A673 (cell line): ENCODE measurements around the gene FPGS. TPM values are rescaled to one million over a fixed set of nuclear protein-coding genes. Genes with fewer than 3 reads are reported as not detected.

Experiments used
- Bru-seq: library from RNA; stranded (reverse); fragments of 400-500 nt; gene quantifications from one replicate; lab custom pipeline; 2021; lab: Mats Ljungman, UMichigan
- BruChase-seq, 2 experiments: library from RNA; stranded (reverse); fragments of 400-500 nt; gene quantifications; one replicate each; lab custom pipeline; 2021; lab: Mats Ljungman, UMichigan
- BruUV-seq: library from RNA; stranded (reverse); fragments of 400-500 nt; replicated peaks from 2 replicates; lab custom pipeline; 2021; lab: Mats Ljungman, UMichigan
- CTCF ChIA-PET: fragments of 300-600 bp; sonication (Branson Sonifier 250); formaldehyde crosslinking; loops from one replicate; lab custom pipeline; 2022; ENCODE audit warnings: antibody characterized with exemption; lab: Charles Lee
- POLR2A ChIA-PET: fragments of 300-600 bp; sonication (Branson Sonifier 250); formaldehyde crosslinking; loops from one replicate; lab custom pipeline; 2022; ENCODE audit warnings: antibody characterized with exemption; ENCODE audit not compliant: low non-redundant PET; lab: Charles Lee
- DNase-seq: peaks from one replicate; pipeline ENCODE4 v3.0.0-alpha.2; 2015; ENCODE audit warnings: low spot score
- H3K27ac ChIP-seq: fragments of 200-600 bp; sonication (generic); 2 replicates; pipeline ENCODE4 v1.5.1; 2016; ENCODE audit warnings: mixed run types, low read depth, mild to moderate bottlenecking, mixed read lengths, antibody characterized with exemption, low read length; ENCODE audit not compliant: poor library complexity, severe bottlenecking
- H3K27me3 ChIP-seq: fragments of 200-600 bp; sonication (generic); replicated peaks from 2 replicates; pipeline ENCODE4 v1.6.1; 2017; ENCODE audit warnings: mixed run types, low read depth, mild to moderate bottlenecking, mixed read lengths, antibody characterized with exemption, low read length; ENCODE audit not compliant: insufficient read depth, poor library complexity
- H3K36me3 ChIP-seq: fragments of 200-600 bp; sonication (generic); 2 replicates; pipeline ENCODE4 v1.6.1; 2016; ENCODE audit warnings: mixed run types, mild to moderate bottlenecking, mixed read lengths, antibody characterized with exemption, low read length; ENCODE audit not compliant: insufficient read depth, poor library complexity, severe bottlenecking
- H3K4me1 ChIP-seq: fragments of 200-600 bp; sonication (generic); 2 replicates; pipeline ENCODE4 v1.6.1; 2017; ENCODE audit warnings: mixed run types, mild to moderate bottlenecking, mixed read lengths, antibody characterized with exemption, low read length; ENCODE audit not compliant: insufficient read depth, poor library complexity, severe bottlenecking
- H3K4me3 ChIP-seq: fragments of 200-600 bp; sonication (generic); 2 replicates; pipeline ENCODE4 v1.5.1; 2016; ENCODE audit warnings: low read depth, mixed run types, mild to moderate bottlenecking, mixed read lengths, low read length; ENCODE audit not compliant: poor library complexity, severe bottlenecking
- H3K9me3 ChIP-seq: fragments of 200-600 bp; sonication (generic); 2 replicates; pipeline ENCODE4 v1.6.1; 2016; ENCODE audit warnings: mixed run types, low read depth, mild to moderate bottlenecking, mixed read lengths, antibody characterized with exemption, low read length; ENCODE audit not compliant: poor library complexity, severe bottlenecking
- CTCF ChIP-seq: fragments of 300-800, 200-600 bp; sonication (generic); conservative IDR thresholded peaks from 2 replicates; pipeline ENCODE4 v1.5.1; 2017; ENCODE audit warnings: low read depth, mild to moderate bottlenecking, antibody characterized with exemption, low read length, moderate library complexity, mixed read lengths
- EZH2 ChIP-seq: fragments of 200-600 bp; sonication (generic); IDR thresholded peaks from 2 replicates; pipeline ENCODE4 v1.6.1; 2017; ENCODE audit warnings: borderline replicate concordance, low read depth, mild to moderate bottlenecking, mixed read lengths, antibody characterized with exemption, low read length; ENCODE audit not compliant: poor library complexity, severe bottlenecking
- intact Hi-C: fragments of 100-400 bp; cut with micrococcal nuclease; formaldehyde crosslinking; loops from one replicate; pipeline ENCODE4 v1.10.0; 2022; ENCODE audit not compliant: unreplicated experiment
- long read RNA-seq: library from polyadenylated mRNA; stranded (forward); transcript quantifications from one replicate; pipeline ENCODE4 v2.0.0, GENCODE V29; 2022
- total RNA-seq: library from RNA; stranded (reverse); gene quantifications from 2 replicates; pipeline ENCODE4 v1.2.3, GENCODE V29; 2021

Gene FPGS
- 74.9 and 78.2 TPM in 2 replicates for total RNA-seq
- percentile 68 among the genes with signal in this experiment for Bru-seq, nascent RNA
- BruChase-seq, experiment 1, labeled RNA remaining after a 2-hour chase = percentile 69 among the genes with signal in this experiment
- percentile 80 among the genes with signal in this experiment for BruChase-seq, experiment 2, labeled RNA remaining after a 6-hour chase
- long read RNA-seq, transcript FPGS-203 (15 exons, 2,279 nt) = major isoform, 125 of 186 reads
- long read RNA-seq, transcript FPGS-201 (15 exons, 2,278 nt) = minor isoform, 8 of 186 reads
- long read RNA-seq, transcript FPGS-204 (14 exons, 2,230 nt) = minor isoform, 5 of 186 reads
- long read RNA-seq, partial matches to known transcripts = 8 of 186 reads
- long read RNA-seq, other reads (novel, unspliced or antisense) = 38 of 186 reads

GRCh38 chr9:127802576-127803443 is at the start of gene FPGS:
Gene FPGS (plus strand): TSS chr9:127802882. CDS start chr9:127802925, 43 bp downstream.
- ChIA-PET CTCF (interaction anchor here (0.6 kb wide), 1 partner anchor 52 kb away, joined by 3 read pairs; no protein-coding TSS in a partner anchor), POLR2A (interaction anchor here (1.1 kb wide), 1 partner anchor 65 kb away, joined by 8 read pairs; no protein-coding TSS in a partner anchor)
- TF ChIP-seq CTCF (no peak), EZH2 (no peak)
- Histone ChIP-seq H3K9me3 (no peaks in the 10 kb centered on the region), H3K36me3 (peaks cover 11% of the 10 kb centered on the region), H3K4me1 (peaks cover 14% of the 10 kb centered on the region), H3K27ac (peak within 1 kb of the TSS; percentile 96), H3K27me3 (no peaks in the 10 kb centered on the region), H3K4me3 (peak within 1 kb of the TSS; percentile 97)
- no TSS peak for BruUV-seq
- intact Hi-C loops = loop anchor here (5.0 kb wide), 1 partner anchor 114 kb away; the partner anchor contains the start of gene ST6GALNAC4
- peak; percentile 93 for DNase-seq

GRCh38 chr9:127753148-127753547 is 49.5 kb upstream of the FPGS start:
- BruUV-seq = no TSS peak
- intact Hi-C loops = no loop called here
- H3K9me3 ChIP-seq = no peaks in the 10 kb centered on the region
- H3K4me3 ChIP-seq = no peak overlapping the region
- TF ChIP-seq CTCF (no peak), EZH2 (no peak)
- H3K36me3 ChIP-seq = no peaks in the 10 kb centered on the region
- DNase-seq = no peak
- no peak overlapping the region for H3K27ac ChIP-seq
- ChIA-PET POLR2A (no interaction called here), CTCF (no interaction called here)
- H3K4me1 ChIP-seq = peaks cover 3% of the 10 kb centered on the region
- H3K27me3 ChIP-seq = peaks cover 52% of the 10 kb centered on the region

GRCh38 chr9:127753622-127754021 is 49.1 kb upstream of the FPGS start:
- no peaks in the 10 kb centered on the region for H3K36me3 ChIP-seq
- no peak overlapping the region for H3K27ac ChIP-seq
- no peak for DNase-seq
- BruUV-seq = no TSS peak
- ChIA-PET POLR2A (no interaction called here), CTCF (interaction anchor here (0.7 kb wide), 1 partner anchor 19 kb away, joined by 3 read pairs; the partner anchor contains the start of gene TOR2A)
- no peaks in the 10 kb centered on the region for H3K9me3 ChIP-seq
- peaks cover 3% of the 10 kb centered on the region for H3K4me1 ChIP-seq
- peaks cover 52% of the 10 kb centered on the region for H3K27me3 ChIP-seq
- intact Hi-C loops = no loop called here
- TF ChIP-seq EZH2 (no peak), CTCF (no peak)
- no peak overlapping the region for H3K4me3 ChIP-seq
